Suprapubic skin (tissue), 4 donors: Measurements from ENCODE around the gene NRARP. TPM values are rescaled to one million over a fixed set of nuclear protein-coding genes. Genes with fewer than 3 reads are reported as not detected.
A peak's percentile ranks its signal among the peaks of the same experiment; 100 is the strongest.

Experiments
- DNase-seq, 2 donors: peaks; one replicate each; pipeline ENCODE4 v3.0.0-alpha.2; 2019; ENCODE audit warnings: low spot score in 2 of 2
- H3K27ac ChIP-seq: fragments of 200-600 bp; sonication (generic); one replicate; pipeline ENCODE4 v1.5.1; 2019
- H3K27me3 ChIP-seq: fragments of 200-600 bp; sonication (generic); one replicate; pipeline ENCODE4 v1.5.1; 2019
- H3K36me3 ChIP-seq: fragments of 200-600 bp; sonication (generic); one replicate; pipeline ENCODE4 v1.5.1; 2019
- H3K4me1 ChIP-seq: fragments of 200-600 bp; sonication (generic); one replicate; pipeline ENCODE4 v1.5.1; 2019
- H3K4me3 ChIP-seq: fragments of 200-600 bp; sonication (generic); one replicate; pipeline ENCODE4 v1.5.1; 2019; ENCODE audit warnings: mild to moderate bottlenecking
- H3K9me3 ChIP-seq: fragments of 200-600 bp; sonication (generic); one replicate; pipeline ENCODE4 v1.5.1; 2019
- EP300 ChIP-seq: sonication (generic); formaldehyde crosslinking; IDR thresholded peaks from one replicate; pipeline ENCODE4 v1.6.1; 2017; ENCODE audit warnings: antibody characterized with exemption
- POLR2A ChIP-seq, 2 donors: fragments of 450-650 bp; IDR thresholded peaks; one replicate each; pipeline ENCODE4 v1.6.1; 2017; ENCODE audit warnings: antibody characterized with exemption in 2 of 2, mild to moderate bottlenecking in 2 of 2, moderate library complexity in 2 of 2
- POLR2AphosphoS5 ChIP-seq, 3 donors: sonication (generic); formaldehyde crosslinking; IDR thresholded peaks; one replicate each; pipeline ENCODE4 v1.6.1; 2017; ENCODE audit warnings: antibody characterized with exemption in 3 of 3
- WGBS: methylation state at CpG from one replicate; pipeline ENCODE4 v1.1.5; 2018; 5-methylcytosine and 5-hydroxymethylcytosine counted together
- total RNA-seq, 4 donors: library from RNA; depleted of rRNA; stranded (reverse); fragments of >200 nt; gene quantifications; one replicate each; pipeline ENCODE4 v1.1.0, GENCODE V29; 2016
- TF ChIP-seq, protein P1 (sequence below), 2 donors: fragments of 200-600 bp in 1 of 2; fragments of 450-650 bp in 1 of 2; sonication (generic) in 1 of 2; IDR thresholded peaks; one replicate each; pipeline ENCODE4 v1.5.1; 2016 to 2019; ENCODE audit warnings: antibody characterized with exemption in 2 of 2, mild to moderate bottlenecking in 1 of 2, moderate library complexity in 1 of 2

Gene NRARP
- total RNA-seq, 4 donors from 2014 or later, result 25.3 to 69.0 (median 65.5) TPM

DNA sequence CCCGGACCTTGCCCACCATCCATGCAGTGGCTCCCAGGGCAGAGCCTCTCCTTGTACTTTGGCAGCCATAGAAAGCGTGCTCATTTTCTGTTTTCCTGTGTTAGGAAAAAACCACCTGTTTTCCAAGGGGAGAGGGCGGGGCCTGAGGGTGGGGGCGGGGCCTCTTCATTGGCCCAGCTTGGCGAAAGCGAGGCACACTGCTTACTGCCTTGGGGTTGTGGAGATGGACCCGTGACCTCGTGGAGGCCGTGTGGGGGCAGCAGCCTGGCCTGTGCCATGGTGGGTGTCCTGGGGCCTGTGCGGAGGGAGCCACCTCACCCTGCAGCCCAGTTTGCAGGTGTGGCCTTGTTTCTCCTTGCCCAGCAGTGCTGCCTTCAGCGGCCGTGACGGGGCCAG, 29.0 kb downstream of the NRARP start:
- 82% methylated on average over 11 of the region's 13 CpGs for WGBS
- Histone ChIP-seq H3K4me3 (no peak overlapping the region), H3K27ac (no peak overlapping the region), H3K36me3 (peaks cover 25% of the 10 kb centered on the region), H3K9me3 (no peaks in the 10 kb centered on the region), H3K4me1 (peaks cover 83% of the 10 kb centered on the region), H3K27me3 (peaks cover 8% of the 10 kb centered on the region)
- TF ChIP-seq EP300 (no peak), POLR2AphosphoS5 (IDR thresholded peaks at IDR 0.05) (no peak), POLR2A (IDR thresholded peaks at IDR 0.05) (no peak)
- TF ChIP-seq, protein P1, sequence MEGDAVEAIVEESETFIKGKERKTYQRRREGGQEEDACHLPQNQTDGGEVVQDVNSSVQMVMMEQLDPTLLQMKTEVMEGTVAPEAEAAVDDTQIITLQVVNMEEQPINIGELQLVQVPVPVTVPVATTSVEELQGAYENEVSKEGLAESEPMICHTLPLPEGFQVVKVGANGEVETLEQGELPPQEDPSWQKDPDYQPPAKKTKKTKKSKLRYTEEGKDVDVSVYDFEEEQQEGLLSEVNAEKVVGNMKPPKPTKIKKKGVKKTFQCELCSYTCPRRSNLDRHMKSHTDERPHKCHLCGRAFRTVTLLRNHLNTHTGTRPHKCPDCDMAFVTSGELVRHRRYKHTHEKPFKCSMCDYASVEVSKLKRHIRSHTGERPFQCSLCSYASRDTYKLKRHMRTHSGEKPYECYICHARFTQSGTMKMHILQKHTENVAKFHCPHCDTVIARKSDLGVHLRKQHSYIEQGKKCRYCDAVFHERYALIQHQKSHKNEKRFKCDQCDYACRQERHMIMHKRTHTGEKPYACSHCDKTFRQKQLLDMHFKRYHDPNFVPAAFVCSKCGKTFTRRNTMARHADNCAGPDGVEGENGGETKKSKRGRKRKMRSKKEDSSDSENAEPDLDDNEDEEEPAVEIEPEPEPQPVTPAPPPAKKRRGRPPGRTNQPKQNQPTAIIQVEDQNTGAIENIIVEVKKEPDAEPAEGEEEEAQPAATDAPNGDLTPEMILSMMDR (IDR thresholded peaks at IDR 0.05), result no peak
- no peak for DNase-seq

DNA sequence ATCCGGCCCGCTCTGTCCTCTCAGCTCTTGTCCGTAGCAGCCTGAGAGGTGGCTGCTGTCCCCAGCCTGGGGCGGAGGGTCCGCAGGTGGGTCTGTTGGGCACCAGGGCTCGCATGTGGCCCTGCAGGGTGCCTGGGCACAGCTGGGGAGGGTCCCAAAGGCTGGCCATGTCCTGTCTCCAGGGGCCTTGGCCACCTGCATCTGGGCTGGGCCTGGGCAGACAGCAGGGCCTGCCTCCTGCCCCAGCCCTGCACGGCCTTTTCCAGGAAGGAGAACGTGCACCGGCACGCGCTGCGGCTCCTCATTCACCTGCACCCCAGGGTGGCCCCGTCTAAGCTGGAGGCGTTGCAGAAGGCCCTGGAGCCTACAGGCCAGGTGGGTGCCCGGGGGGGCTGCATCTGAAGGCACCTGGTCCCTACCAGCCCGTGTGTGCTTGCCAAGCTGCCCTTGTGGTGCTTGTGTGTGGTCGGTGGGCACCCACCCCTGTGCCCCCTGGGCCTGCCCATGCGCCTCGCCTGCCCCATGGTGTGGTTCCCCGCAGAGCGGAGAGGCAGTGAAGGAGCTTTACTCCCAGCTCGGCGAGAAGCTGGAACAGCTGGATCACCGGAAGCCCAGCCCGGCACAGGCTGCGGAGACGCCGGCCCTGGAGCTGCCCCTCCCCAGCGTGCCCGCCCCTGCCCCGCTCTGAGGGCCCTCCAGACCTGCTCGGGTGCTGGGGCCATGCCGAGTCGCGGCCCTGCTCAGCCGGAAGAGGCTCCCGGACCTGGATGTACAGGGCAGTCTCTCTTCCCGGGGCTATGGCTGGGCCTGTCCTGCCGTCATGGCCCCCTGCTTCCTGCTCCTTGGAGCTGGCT, 29.6 kb downstream of the NRARP start:
- H3K27me3 ChIP-seq, result peaks cover 2% of the 10 kb centered on the region
- no peak overlapping the region for H3K4me3 ChIP-seq
- peaks cover 80% of the 10 kb centered on the region for H3K4me1 ChIP-seq
- DNase-seq, result peak in 1 of 2 donors; percentile 60
- WGBS, result 90% methylated on average over 28 of the region's 39 CpGs
- TF ChIP-seq EP300, result no peak
- TF ChIP-seq, protein P1 (IDR thresholded peaks at IDR 0.05), result no peak
- no peak for TF ChIP-seq POLR2A (IDR thresholded peaks at IDR 0.05)
- H3K9me3 ChIP-seq, result no peaks in the 10 kb centered on the region
- H3K27ac ChIP-seq, result peak overlapping the region; percentile 15
- peaks cover 29% of the 10 kb centered on the region for H3K36me3 ChIP-seq

DNA sequence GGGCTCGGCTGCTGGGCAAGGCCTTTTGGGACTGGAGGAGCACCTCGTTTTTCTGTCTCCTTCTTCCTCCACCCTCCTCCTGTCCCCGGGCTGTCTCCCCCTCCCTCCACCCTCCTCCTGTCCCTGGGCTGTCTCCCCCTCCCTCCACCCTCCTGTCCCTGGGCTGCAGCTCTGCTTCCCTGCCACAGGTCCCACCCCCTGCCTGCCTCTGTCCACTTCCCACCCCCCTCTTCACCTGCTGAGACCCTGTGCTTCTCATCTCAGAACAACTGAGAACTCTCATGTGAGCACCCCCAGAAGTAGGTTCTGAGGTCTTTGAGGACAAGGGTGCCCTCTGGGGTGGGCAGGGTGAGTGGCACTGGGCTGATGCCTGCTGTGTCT, 30.4 kb downstream of the NRARP start:
- DNase-seq, result no peak
- H3K27me3 ChIP-seq, result no peaks in the 10 kb centered on the region
- peaks cover 37% of the 10 kb centered on the region for H3K36me3 ChIP-seq
- H3K4me3 ChIP-seq, result no peak overlapping the region
- 28% methylated on average over 3 of the region's 3 CpGs for WGBS
- peak overlapping the region; percentile 15 for H3K27ac ChIP-seq
- no peaks in the 10 kb centered on the region for H3K9me3 ChIP-seq
- no peak for TF ChIP-seq EP300
- H3K4me1 ChIP-seq, result peaks cover 72% of the 10 kb centered on the region

DNA sequence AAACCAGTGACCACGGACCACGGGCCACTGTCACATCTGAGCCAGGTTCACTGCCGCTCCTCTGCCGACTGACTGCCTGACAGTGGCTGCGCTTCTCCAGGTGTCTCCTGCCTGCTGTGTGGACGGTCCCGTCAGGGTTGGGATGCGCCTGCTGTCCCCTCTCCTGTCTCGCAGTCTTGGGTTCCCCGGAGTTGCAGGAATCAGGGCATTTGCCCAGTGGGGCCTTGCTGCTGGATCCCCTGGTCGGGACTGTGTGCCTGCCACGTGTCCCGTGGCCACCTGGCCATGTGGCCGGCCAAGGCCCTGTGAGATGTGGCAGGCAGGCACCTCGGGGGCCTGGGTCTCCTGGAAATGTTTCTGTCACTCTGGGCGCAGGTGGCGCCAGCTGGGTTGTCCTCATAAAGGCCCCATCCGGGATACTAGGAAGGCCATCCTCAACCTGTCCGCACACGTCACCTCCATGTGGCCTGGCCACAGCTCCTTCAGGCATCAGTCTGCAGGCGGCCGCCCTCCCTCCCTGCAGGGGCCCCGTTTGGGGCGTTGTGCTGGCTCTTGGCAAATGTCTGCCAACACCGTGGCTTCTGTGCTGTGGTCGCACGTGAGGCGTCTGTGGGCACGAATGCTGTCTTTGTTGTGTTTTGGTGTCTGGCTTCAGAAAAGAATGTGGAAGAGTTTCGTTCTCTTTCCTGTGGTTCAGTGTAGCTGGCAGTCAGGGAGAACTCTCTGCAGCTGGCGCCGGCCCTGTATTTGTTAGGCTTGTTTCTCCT, 31.0 kb downstream of the NRARP start:
- Histone ChIP-seq H3K4me1 (peaks cover 66% of the 10 kb centered on the region), H3K27me3 (no peaks in the 10 kb centered on the region), H3K27ac (peak overlapping the region; percentile 15), H3K36me3 (peaks cover 43% of the 10 kb centered on the region), H3K9me3 (no peaks in the 10 kb centered on the region), H3K4me3 (no peak overlapping the region)
- no peak for DNase-seq
- TF ChIP-seq POLR2A (IDR thresholded peaks at IDR 0.05) (no peak), EP300 (no peak), POLR2AphosphoS5 (IDR thresholded peaks at IDR 0.05) (no peak)
- TF ChIP-seq, protein P1 (IDR thresholded peaks at IDR 0.05), result no peak
- 68% methylated on average over 20 of the region's 32 CpGs for WGBS

DNA sequence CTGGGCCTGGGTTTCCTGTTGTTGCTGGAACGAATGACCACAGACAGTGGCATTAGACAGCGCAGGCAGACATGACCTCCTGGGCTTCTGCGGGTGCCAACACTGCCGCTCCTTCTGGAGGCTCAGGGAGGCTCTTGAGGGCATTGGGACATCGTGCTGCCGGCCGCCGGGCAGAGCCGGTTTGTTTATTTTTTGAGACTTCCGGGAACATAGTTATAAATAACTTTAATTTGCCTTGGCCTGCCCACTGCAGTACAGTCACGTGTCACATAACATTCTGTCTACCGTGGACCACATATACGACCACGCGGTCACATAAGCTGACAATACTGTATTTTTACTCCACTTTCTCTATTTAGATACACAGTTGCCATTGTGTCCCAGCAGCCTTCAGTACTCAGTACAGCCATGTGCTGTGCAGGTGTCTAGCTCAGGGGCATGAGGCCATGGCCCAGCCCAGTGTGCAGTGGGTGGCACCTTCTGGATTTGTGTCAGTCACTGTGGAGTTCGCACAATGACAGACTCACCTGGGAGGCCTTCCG, 32.8 kb downstream of the NRARP start:
- Histone ChIP-seq H3K4me3 (no peak overlapping the region), H3K27ac (peak overlapping the region; percentile 66), H3K36me3 (peaks cover 54% of the 10 kb centered on the region), H3K9me3 (no peaks in the 10 kb centered on the region), H3K27me3 (no peaks in the 10 kb centered on the region), H3K4me1 (peaks cover 48% of the 10 kb centered on the region)
- DNase-seq, result peak in 1 of 2 donors; percentile 62
- 41% methylated on average over 17 of the region's 17 CpGs for WGBS
- TF ChIP-seq EP300 (no peak), POLR2AphosphoS5 (IDR thresholded peaks at IDR 0.05) (no peak), POLR2A (IDR thresholded peaks at IDR 0.05) (no peak)
- TF ChIP-seq, protein P1 (IDR thresholded peaks at IDR 0.05), result no peak
